ENCODE data around the gene ARMC9. TPM values are rescaled to one million over a fixed set of nuclear protein-coding genes. Genes with fewer than 3 reads are reported as not detected.

Gene ARMC9
- total and polyA plus RNA-seq, 2 of the 13 experiments (the other 11 are each of a cell fraction or from before 2014, with no cell fraction given), result 9.1 to 12.8 TPM

DNA sequence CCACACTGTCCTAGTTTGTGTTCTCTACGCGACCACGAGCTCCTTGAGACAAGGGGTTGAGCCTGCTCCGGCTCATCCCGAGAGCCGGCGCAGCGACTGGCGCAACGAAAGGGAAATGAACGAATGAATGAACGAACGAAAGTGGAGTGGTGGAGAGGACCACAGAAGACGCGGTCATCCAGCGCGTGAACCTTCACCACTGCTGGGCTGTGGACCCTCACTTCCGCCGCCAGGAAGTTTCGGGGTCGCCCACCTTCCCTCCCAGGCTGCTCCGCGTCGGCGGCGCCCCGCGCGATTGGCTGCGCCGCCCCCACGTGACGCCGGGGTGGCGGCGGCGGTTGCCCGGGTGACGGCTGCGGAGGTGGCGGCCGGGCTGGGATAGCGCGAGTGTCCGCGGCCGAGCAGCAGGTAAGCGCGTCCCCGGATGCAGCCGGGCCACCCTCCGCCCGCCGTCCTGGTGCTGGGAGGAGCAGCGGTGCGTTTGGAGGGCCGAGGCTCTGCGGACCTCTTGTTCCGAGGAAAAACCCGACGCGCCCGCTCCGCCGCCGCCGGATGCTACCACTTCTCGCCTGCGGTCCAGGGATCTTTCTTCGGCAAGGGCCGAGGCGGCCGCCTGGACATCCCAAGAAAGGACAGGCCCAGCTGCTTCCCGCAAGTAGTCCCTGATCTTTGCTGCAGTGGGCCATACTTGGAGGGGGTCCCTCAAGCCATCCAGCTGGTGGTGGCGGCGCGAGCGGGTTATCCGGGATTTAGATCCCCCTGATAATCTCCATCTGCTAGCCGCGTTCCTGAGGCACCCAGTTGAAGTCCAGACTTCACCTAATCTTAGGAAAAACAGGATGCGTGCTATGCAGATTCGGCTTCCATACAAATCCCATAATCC, at the start of gene ARMC9 (continued):
- TF ChIP-seq, protein P1, sequence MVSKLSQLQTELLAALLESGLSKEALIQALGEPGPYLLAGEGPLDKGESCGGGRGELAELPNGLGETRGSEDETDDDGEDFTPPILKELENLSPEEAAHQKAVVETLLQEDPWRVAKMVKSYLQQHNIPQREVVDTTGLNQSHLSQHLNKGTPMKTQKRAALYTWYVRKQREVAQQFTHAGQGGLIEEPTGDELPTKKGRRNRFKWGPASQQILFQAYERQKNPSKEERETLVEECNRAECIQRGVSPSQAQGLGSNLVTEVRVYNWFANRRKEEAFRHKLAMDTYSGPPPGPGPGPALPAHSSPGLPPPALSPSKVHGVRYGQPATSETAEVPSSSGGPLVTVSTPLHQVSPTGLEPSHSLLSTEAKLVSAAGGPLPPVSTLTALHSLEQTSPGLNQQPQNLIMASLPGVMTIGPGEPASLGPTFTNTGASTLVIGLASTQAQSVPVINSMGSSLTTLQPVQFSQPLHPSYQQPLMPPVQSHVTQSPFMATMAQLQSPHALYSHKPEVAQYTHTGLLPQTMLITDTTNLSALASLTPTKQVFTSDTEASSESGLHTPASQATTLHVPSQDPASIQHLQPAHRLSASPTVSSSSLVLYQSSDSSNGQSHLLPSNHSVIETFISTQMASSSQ (IDR thresholded peaks at IDR 0.05; ENCODE audit: low read depth), result no peak
- TF ChIP-seq, protein P1 (CRISPR knock-in tag; IDR thresholded peaks at IDR 0.05; ENCODE audit: borderline replicate concordance), result peak; percentile 35; the same call in 1 of the 2 replicates
- TF ChIP-seq ZNF841 (CRISPR knock-in tag; IDR thresholded peaks at IDR 0.05; ENCODE audit: borderline replicate concordance) (no peak), SRF (IDR thresholded peaks at IDR 0.05; ENCODE audit: low read depth, low read length) (no peak), BORCS8-MEF2B (CRISPR knock-in tag; IDR thresholded peaks at IDR 0.05) (peak; percentile 43; the same call in 1 of the 2 replicates), ZNF652 (CRISPR knock-in tag; IDR thresholded peaks at IDR 0.05; ENCODE audit: borderline replicate concordance, low read depth) (no peak), KLF16 (CRISPR knock-in tag; IDR thresholded peaks at IDR 0.05) (peak in 1 of 2 experiments; percentile 64; a peak in 1 of 4 replicates), ARNT2 (CRISPR knock-in tag; IDR thresholded peaks at IDR 0.05; ENCODE audit: low read depth) (peak; percentile 91), ZNF788 (CRISPR knock-in tag; IDR thresholded peaks at IDR 0.05; ENCODE audit: borderline replicate concordance) (peak; percentile 97), HNF4A (CRISPR knock-in tag; IDR thresholded peaks at IDR 0.05) (peak; percentile 34; the same call in 1 of the 2 replicates)
- TF ChIP-seq, protein P2, sequence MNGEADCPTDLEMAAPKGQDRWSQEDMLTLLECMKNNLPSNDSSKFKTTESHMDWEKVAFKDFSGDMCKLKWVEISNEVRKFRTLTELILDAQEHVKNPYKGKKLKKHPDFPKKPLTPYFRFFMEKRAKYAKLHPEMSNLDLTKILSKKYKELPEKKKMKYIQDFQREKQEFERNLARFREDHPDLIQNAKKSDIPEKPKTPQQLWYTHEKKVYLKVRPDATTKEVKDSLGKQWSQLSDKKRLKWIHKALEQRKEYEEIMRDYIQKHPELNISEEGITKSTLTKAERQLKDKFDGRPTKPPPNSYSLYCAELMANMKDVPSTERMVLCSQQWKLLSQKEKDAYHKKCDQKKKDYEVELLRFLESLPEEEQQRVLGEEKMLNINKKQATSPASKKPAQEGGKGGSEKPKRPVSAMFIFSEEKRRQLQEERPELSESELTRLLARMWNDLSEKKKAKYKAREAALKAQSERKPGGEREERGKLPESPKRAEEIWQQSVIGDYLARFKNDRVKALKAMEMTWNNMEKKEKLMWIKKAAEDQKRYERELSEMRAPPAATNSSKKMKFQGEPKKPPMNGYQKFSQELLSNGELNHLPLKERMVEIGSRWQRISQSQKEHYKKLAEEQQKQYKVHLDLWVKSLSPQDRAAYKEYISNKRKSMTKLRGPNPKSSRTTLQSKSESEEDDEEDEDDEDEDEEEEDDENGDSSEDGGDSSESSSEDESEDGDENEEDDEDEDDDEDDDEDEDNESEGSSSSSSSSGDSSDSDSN (CRISPR knock-in tag; IDR thresholded peaks at IDR 0.05), result peak; percentile 92
- TF ChIP-seq, protein P3, sequence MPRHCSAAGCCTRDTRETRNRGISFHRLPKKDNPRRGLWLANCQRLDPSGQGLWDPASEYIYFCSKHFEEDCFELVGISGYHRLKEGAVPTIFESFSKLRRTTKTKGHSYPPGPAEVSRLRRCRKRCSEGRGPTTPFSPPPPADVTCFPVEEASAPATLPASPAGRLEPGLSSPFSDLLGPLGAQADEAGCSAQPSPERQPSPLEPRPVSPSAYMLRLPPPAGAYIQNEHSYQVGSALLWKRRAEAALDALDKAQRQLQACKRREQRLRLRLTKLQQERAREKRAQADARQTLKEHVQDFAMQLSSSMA (CRISPR knock-in tag; IDR thresholded peaks at IDR 0.05), result peak; percentile 82; the same call in 1 of the 2 replicates
- TF ChIP-seq, protein P4, sequence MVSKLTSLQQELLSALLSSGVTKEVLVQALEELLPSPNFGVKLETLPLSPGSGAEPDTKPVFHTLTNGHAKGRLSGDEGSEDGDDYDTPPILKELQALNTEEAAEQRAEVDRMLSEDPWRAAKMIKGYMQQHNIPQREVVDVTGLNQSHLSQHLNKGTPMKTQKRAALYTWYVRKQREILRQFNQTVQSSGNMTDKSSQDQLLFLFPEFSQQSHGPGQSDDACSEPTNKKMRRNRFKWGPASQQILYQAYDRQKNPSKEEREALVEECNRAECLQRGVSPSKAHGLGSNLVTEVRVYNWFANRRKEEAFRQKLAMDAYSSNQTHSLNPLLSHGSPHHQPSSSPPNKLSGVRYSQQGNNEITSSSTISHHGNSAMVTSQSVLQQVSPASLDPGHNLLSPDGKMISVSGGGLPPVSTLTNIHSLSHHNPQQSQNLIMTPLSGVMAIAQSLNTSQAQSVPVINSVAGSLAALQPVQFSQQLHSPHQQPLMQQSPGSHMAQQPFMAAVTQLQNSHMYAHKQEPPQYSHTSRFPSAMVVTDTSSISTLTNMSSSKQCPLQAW (CRISPR knock-in tag; IDR thresholded peaks at IDR 0.05), result 0 out of 2 replicates have a peak, but pooled peaks have one; percentile 7
- TF ChIP-seq, protein P5, sequence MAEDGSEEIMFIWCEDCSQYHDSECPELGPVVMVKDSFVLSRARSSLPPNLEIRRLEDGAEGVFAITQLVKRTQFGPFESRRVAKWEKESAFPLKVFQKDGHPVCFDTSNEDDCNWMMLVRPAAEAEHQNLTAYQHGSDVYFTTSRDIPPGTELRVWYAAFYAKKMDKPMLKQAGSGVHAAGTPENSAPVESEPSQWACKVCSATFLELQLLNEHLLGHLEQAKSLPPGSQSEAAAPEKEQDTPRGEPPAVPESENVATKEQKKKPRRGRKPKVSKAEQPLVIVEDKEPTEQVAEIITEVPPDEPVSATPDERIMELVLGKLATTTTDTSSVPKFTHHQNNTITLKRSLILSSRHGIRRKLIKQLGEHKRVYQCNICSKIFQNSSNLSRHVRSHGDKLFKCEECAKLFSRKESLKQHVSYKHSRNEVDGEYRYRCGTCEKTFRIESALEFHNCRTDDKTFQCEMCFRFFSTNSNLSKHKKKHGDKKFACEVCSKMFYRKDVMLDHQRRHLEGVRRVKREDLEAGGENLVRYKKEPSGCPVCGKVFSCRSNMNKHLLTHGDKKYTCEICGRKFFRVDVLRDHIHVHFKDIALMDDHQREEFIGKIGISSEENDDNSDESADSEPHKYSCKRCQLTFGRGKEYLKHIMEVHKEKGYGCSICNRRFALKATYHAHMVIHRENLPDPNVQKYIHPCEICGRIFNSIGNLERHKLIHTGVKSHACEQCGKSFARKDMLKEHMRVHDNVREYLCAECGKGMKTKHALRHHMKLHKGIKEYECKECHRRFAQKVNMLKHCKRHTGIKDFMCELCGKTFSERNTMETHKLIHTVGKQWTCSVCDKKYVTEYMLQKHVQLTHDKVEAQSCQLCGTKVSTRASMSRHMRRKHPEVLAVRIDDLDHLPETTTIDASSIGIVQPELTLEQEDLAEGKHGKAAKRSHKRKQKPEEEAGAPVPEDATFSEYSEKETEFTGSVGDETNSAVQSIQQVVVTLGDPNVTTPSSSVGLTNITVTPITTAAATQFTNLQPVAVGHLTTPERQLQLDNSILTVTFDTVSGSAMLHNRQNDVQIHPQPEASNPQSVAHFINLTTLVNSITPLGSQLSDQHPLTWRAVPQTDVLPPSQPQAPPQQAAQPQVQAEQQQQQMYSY (CRISPR knock-in tag; IDR thresholded peaks at IDR 0.05), result no peak

All from HepG2 (cell line).